Duodenal mucosa (tissue), 2 donors: Measurements from ENCODE around the gene SLC9A9.

Experiments used
- H3K27ac ChIP-seq: one replicate; pipeline ENCODE4 v1.7.0; 2013; ENCODE audit warnings: low read depth, low read length
- H3K27me3 ChIP-seq, 2 donors: one replicate each; pipeline ENCODE4 v1.7.0; 2013; ENCODE audit warnings: low read length in 2 of 2, control low read depth in 1 of 2; ENCODE audit not compliant: insufficient read depth in 2 of 2, control insufficient read depth in 1 of 2
- H3K36me3 ChIP-seq, 2 donors: one replicate each; pipeline ENCODE4 v1.7.0; 2013; ENCODE audit warnings: low read length in 2 of 2, control low read depth in 1 of 2; ENCODE audit not compliant: insufficient read depth in 2 of 2, control insufficient read depth in 1 of 2
- H3K4me1 ChIP-seq, 2 donors: one replicate each; pipeline ENCODE4 v1.7.0; 2013; ENCODE audit warnings: low read length in 2 of 2, control low read depth in 1 of 2; ENCODE audit not compliant: insufficient read depth in 2 of 2, control insufficient read depth in 1 of 2
- H3K4me3 ChIP-seq, 2 donors: one replicate each; pipeline ENCODE4 v1.7.0; 2013; ENCODE audit warnings: low read length in 2 of 2, low read depth in 1 of 2
- H3K9ac ChIP-seq, 2 donors: one replicate each; pipeline ENCODE4 v1.7.0; 2013; ENCODE audit warnings: low read length in 2 of 2, low read depth in 1 of 2
- H3K9me3 ChIP-seq, 2 donors: one replicate each; pipeline ENCODE4 v1.7.0; 2013; ENCODE audit warnings: low read length in 2 of 2, control low read depth in 1 of 2; ENCODE audit not compliant: control insufficient read depth in 1 of 2

Gene SLC9A9

DNA sequence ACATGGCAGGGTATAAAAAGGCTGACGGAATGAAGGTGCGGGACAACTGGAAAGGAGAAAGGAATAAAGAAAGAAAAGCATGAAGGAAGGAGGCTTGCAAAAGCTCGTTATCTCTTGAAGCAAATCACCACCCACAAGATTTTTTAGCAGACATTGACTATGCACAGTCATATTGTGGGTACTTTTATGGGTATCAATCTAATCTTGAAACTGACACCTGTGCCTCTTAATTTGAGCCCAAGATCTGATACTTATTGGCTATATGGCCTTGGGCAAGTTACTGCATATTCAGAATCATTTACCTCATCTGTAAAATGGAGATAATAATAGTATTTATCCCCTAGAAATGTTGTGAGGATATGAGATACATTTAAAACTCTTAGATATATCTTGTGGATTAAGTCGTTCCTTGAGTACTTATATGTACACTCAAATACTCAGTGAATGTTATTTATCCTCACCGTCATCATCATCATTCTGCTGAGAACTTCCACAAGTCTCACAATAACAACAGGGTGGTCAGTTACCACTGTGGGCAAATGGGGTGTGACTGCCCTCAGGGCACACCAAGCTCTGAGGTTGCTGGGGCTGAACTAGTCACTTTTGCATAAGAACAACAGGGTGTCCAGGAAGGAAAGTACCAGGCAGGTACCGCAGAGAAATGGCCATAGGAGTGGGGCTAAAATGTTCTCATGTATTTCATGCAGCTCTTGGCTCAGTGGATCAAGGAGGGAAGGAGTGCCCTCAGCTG, 266.1 kb downstream of the SLC9A9 start:
- Histone ChIP-seq H3K27me3 (no peaks in the 10 kb centered on the region), H3K9ac (no peak overlapping the region), H3K27ac (no peak overlapping the region), H3K4me3 (no peak overlapping the region), H3K4me1 (peaks cover 11 to 15% of the 10 kb centered on the region in 2 donors), H3K9me3 (no peaks in the 10 kb centered on the region), H3K36me3 (no peaks in the 10 kb centered on the region)

DNA sequence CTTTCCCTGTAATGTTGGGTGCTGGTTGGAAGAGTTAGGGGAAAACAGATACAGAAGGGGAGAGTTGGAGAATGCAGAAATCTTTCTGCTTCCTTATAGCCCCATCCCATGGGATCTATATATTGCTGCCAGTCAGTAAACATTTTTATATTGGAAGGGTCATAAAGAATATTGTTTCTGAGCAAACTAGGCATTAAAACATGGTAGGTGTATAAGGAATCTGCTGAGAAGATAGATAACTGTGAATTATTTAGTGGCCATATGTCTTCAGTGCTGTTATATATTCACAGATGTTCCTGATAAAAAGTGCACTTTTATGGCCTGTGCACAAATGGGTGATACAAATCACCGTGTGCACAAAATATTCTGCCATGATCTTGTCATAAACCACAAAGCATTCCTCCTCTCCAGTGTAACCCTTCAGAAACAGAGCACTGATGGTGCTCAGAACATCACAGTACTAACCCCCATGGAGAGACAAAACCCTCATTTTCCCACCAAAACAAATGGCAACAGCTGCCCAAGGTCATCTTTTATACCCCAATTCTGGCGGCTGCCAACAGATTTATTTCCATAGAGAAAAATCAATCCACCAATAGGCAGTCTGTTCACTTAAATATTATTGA, 269.3 kb downstream of the SLC9A9 start:
- no peak overlapping the region for H3K9ac ChIP-seq
- H3K4me1 ChIP-seq: no peaks in the 10 kb centered on the region
- H3K27ac ChIP-seq: no peak overlapping the region
- peaks cover 0 to 2% of the 10 kb centered on the region in 2 donors for H3K36me3 ChIP-seq
- H3K9me3 ChIP-seq: no peaks in the 10 kb centered on the region
- no peak overlapping the region for H3K4me3 ChIP-seq
- H3K27me3 ChIP-seq: no peaks in the 10 kb centered on the region

DNA sequence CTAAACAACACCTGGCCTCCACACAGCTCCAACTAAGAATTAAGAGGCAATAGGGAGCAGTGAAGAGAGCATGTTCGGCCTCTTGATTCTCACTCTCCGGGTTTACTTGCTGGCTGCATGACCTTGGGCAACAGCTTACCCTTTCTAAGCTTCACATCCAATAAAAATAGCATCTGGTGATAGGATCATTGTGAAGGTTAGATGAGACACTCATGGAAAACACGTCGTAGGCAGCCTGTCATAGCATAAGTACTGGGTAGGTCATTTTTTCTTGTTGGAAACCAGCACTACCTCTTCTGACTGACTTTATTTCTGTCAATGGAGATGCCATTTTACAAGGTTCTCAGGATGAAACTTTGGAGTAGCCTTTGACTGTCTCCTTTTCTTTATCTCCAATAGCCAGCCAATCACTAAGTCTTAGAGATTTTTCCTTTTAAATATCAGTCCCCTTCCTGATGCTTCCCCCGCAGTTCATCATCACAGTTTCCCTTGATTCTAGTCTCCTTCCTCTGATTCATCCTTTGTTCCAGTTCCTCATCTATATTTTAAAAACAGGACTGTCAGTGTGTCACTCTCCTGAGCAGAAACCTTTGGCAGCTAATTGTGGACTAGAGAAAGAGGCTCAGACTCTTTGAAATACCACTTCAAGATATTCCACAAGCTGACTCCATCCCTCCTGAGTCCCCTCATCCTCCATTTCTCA, 271.5 kb downstream of the SLC9A9 start:
- Histone ChIP-seq H3K9me3 (no peaks in the 10 kb centered on the region), H3K36me3 (peaks cover 0 to 2% of the 10 kb centered on the region in 2 donors), H3K4me1 (no peaks in the 10 kb centered on the region), H3K4me3 (no peak overlapping the region), H3K27me3 (no peaks in the 10 kb centered on the region), H3K9ac (no peak overlapping the region), H3K27ac (no peak overlapping the region)

GRCh38 chr3:143574933-143575332, 273.3 kb downstream of the SLC9A9 start:
- H3K9me3 ChIP-seq: no peaks in the 10 kb centered on the region
- no peaks in the 10 kb centered on the region for H3K27me3 ChIP-seq
- no peak overlapping the region for H3K4me3 ChIP-seq
- H3K27ac ChIP-seq: no peak overlapping the region
- H3K36me3 ChIP-seq: peaks cover 0 to 2% of the 10 kb centered on the region in 2 donors
- no peaks in the 10 kb centered on the region for H3K4me1 ChIP-seq
- no peak overlapping the region for H3K9ac ChIP-seq

GRCh38 chr3:143573610-143574303, 274.5 kb downstream of the SLC9A9 start:
- Histone ChIP-seq H3K9me3 (no peaks in the 10 kb centered on the region), H3K4me1 (no peaks in the 10 kb centered on the region), H3K27ac (no peak overlapping the region), H3K27me3 (no peaks in the 10 kb centered on the region), H3K9ac (no peak overlapping the region), H3K4me3 (no peak overlapping the region), H3K36me3 (peaks cover 0 to 2% of the 10 kb centered on the region in 2 donors)

- H3K27ac ChIP-seq: no peak overlapping the region
- H3K9ac ChIP-seq: no peak overlapping the region
- no peaks in the 10 kb centered on the region for H3K9me3 ChIP-seq
- H3K36me3 ChIP-seq: peaks cover 0 to 2% of the 10 kb centered on the region in 2 donors
- no peaks in the 10 kb centered on the region for H3K27me3 ChIP-seq
- peaks cover 0 to 9% of the 10 kb centered on the region in 2 donors for H3K4me1 ChIP-seq
- H3K4me3 ChIP-seq: no peak overlapping the region
Measured at GRCh38 chr3:143571548-143571947, 276.7 kb downstream of the SLC9A9 start.

GRCh38 chr3:143567823-143568222, 280.4 kb downstream of the SLC9A9 start:
- H3K27ac ChIP-seq: no peak overlapping the region
- no peaks in the 10 kb centered on the region for H3K27me3 ChIP-seq
- H3K4me3 ChIP-seq: no peak overlapping the region
- H3K36me3 ChIP-seq: no peaks in the 10 kb centered on the region
- H3K9me3 ChIP-seq: no peaks in the 10 kb centered on the region
- no peak overlapping the region for H3K9ac ChIP-seq
- H3K4me1 ChIP-seq: peaks cover 0 to 9% of the 10 kb centered on the region in 2 donors

- H3K9me3 ChIP-seq: no peaks in the 10 kb centered on the region
- peaks cover 0 to 3% of the 10 kb centered on the region in 2 donors for H3K36me3 ChIP-seq
- H3K27ac ChIP-seq: no peak overlapping the region
- peaks cover 0 to 9% of the 10 kb centered on the region in 2 donors for H3K4me1 ChIP-seq
- H3K27me3 ChIP-seq: no peaks in the 10 kb centered on the region
- H3K9ac ChIP-seq: no peak overlapping the region
- no peak overlapping the region for H3K4me3 ChIP-seq
Measured at GRCh38 chr3:143565951-143566350, 282.3 kb downstream of the SLC9A9 start.

DNA sequence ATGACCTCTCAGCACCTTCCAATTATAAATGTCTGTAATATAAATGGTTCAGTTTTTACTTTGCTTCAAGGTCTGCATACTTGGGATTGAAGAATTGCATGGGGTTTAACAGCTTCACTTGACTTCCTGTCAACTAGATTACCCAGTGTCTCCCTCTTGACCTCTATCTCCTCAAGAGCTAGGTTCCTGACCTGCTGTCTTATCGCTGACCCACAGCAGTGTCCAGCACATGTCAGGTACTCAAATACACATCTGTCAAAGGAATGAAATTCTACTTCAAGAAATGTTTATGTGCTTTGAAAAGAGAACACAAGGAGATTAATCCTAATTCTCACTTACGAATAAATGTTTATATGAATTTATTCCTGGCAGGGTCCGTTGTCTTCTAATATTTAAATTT, 284.5 kb downstream of the SLC9A9 start:
- Histone ChIP-seq H3K4me3 (no peak overlapping the region), H3K36me3 (peaks cover 0 to 3% of the 10 kb centered on the region in 2 donors), H3K27ac (no peak overlapping the region), H3K9ac (no peak overlapping the region), H3K27me3 (no peaks in the 10 kb centered on the region), H3K9me3 (peaks cover 0 to 4% of the 10 kb centered on the region in 2 donors), H3K4me1 (peaks cover 0 to 9% of the 10 kb centered on the region in 2 donors)
